Suprapubic skin (tissue), 4 donors: ENCODE measurements around the gene AP4S1. TPM values are rescaled to one million over a fixed set of nuclear protein-coding genes. Genes with fewer than 3 reads are reported as not detected.

Experiments used
- DNase-seq, 2 donors: peaks; one replicate each; pipeline ENCODE4 v3.0.0-alpha.2; 2019; ENCODE audit warnings: low spot score in 2 of 2
- H3K27ac ChIP-seq: fragments of 200-600 bp; sonication (generic); one replicate; pipeline ENCODE4 v1.5.1; 2019
- H3K27me3 ChIP-seq: fragments of 200-600 bp; sonication (generic); one replicate; pipeline ENCODE4 v1.5.1; 2019
- H3K36me3 ChIP-seq: fragments of 200-600 bp; sonication (generic); one replicate; pipeline ENCODE4 v1.5.1; 2019
- H3K4me1 ChIP-seq: fragments of 200-600 bp; sonication (generic); one replicate; pipeline ENCODE4 v1.5.1; 2019
- H3K4me3 ChIP-seq: fragments of 200-600 bp; sonication (generic); one replicate; pipeline ENCODE4 v1.5.1; 2019; ENCODE audit warnings: mild to moderate bottlenecking
- H3K9me3 ChIP-seq: fragments of 200-600 bp; sonication (generic); one replicate; pipeline ENCODE4 v1.5.1; 2019
- EP300 ChIP-seq: sonication (generic); formaldehyde crosslinking; IDR thresholded peaks from one replicate; pipeline ENCODE4 v1.6.1; 2017; ENCODE audit warnings: antibody characterized with exemption
- POLR2A ChIP-seq, 2 donors: fragments of 450-650 bp; IDR thresholded peaks; one replicate each; pipeline ENCODE4 v1.6.1; 2017; ENCODE audit warnings: antibody characterized with exemption in 2 of 2, mild to moderate bottlenecking in 2 of 2, moderate library complexity in 2 of 2
- POLR2AphosphoS5 ChIP-seq, 3 donors: sonication (generic); formaldehyde crosslinking; IDR thresholded peaks; one replicate each; pipeline ENCODE4 v1.6.1; 2017; ENCODE audit warnings: antibody characterized with exemption in 3 of 3
- WGBS: methylation state at CpG from one replicate; pipeline ENCODE4 v1.1.5; 2018; 5-methylcytosine and 5-hydroxymethylcytosine counted together
- total RNA-seq, 4 donors: library from RNA; depleted of rRNA; stranded (reverse); fragments of >200 nt; gene quantifications; one replicate each; pipeline ENCODE4 v1.1.0, GENCODE V29; 2016
- TF ChIP-seq, protein P1 (sequence below), 2 donors: fragments of 200-600 bp in 1 of 2; fragments of 450-650 bp in 1 of 2; sonication (generic) in 1 of 2; IDR thresholded peaks; one replicate each; pipeline ENCODE4 v1.5.1; 2016 to 2019; ENCODE audit warnings: antibody characterized with exemption in 2 of 2, mild to moderate bottlenecking in 1 of 2, moderate library complexity in 1 of 2

Gene AP4S1
- total RNA-seq, 4 donors from 2014 or later: 4.5 to 7.4 (median 5.2) TPM

DNA sequence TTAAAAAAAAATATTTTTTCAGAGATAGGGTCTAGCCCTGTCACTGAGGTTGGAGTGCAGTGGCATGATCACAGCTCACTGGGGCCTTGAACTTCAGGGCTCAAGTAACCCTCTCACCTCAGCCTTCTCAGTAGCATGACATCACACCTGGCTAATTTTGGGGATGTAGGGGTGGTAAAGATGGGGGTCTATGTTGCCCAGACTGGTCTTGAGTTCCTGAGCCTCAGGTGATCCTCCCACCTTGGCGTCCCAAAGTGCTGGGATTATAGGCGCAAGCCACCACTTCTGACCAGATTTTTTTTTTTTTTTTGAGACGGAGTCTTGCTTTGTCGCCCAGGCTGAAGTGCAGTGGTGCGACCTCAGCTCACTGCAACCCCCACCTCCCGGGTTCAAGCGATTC is 101.2 kb downstream of the AP4S1 start:
- TF ChIP-seq EP300 (no peak), POLR2AphosphoS5 (IDR thresholded peaks at IDR 0.05) (no peak), POLR2A (IDR thresholded peaks at IDR 0.05) (no peak)
- TF ChIP-seq, protein P1, sequence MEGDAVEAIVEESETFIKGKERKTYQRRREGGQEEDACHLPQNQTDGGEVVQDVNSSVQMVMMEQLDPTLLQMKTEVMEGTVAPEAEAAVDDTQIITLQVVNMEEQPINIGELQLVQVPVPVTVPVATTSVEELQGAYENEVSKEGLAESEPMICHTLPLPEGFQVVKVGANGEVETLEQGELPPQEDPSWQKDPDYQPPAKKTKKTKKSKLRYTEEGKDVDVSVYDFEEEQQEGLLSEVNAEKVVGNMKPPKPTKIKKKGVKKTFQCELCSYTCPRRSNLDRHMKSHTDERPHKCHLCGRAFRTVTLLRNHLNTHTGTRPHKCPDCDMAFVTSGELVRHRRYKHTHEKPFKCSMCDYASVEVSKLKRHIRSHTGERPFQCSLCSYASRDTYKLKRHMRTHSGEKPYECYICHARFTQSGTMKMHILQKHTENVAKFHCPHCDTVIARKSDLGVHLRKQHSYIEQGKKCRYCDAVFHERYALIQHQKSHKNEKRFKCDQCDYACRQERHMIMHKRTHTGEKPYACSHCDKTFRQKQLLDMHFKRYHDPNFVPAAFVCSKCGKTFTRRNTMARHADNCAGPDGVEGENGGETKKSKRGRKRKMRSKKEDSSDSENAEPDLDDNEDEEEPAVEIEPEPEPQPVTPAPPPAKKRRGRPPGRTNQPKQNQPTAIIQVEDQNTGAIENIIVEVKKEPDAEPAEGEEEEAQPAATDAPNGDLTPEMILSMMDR (IDR thresholded peaks at IDR 0.05): no peak
- H3K4me3 ChIP-seq: no peak overlapping the region
- H3K4me1 ChIP-seq: no peaks in the 10 kb centered on the region
- peaks cover 77% of the 10 kb centered on the region for H3K36me3 ChIP-seq
- H3K27me3 ChIP-seq: no peaks in the 10 kb centered on the region
- H3K27ac ChIP-seq: no peak overlapping the region
- no peak for DNase-seq
- no peaks in the 10 kb centered on the region for H3K9me3 ChIP-seq
- 96% methylated on average over 7 of the region's 7 CpGs for WGBS

DNA sequence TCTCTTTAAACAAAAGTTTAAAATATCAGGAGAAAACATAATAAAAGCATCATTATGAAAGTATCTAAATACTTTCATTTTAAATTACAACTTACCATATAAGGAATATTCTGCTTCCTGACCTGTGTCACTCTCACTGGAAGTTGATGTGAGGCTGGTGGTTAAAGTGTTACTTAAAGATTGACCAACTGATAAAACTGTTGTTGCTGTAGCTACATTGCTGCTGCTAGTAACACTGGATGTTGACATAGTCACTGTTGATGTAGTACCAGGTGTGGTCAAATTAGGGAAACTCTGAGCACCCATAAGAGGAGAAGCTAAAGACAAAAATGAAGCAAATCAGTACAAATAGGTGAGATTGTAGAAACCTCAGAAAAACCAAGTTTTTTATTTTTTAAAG is 102.2 kb downstream of the AP4S1 start:
- Histone ChIP-seq H3K9me3 (no peaks in the 10 kb centered on the region), H3K4me3 (no peak overlapping the region), H3K27me3 (no peaks in the 10 kb centered on the region), H3K27ac (no peak overlapping the region), H3K4me1 (no peaks in the 10 kb centered on the region), H3K36me3 (peaks cover 75% of the 10 kb centered on the region)
- no peak for DNase-seq
- TF ChIP-seq EP300: no peak

DNA sequence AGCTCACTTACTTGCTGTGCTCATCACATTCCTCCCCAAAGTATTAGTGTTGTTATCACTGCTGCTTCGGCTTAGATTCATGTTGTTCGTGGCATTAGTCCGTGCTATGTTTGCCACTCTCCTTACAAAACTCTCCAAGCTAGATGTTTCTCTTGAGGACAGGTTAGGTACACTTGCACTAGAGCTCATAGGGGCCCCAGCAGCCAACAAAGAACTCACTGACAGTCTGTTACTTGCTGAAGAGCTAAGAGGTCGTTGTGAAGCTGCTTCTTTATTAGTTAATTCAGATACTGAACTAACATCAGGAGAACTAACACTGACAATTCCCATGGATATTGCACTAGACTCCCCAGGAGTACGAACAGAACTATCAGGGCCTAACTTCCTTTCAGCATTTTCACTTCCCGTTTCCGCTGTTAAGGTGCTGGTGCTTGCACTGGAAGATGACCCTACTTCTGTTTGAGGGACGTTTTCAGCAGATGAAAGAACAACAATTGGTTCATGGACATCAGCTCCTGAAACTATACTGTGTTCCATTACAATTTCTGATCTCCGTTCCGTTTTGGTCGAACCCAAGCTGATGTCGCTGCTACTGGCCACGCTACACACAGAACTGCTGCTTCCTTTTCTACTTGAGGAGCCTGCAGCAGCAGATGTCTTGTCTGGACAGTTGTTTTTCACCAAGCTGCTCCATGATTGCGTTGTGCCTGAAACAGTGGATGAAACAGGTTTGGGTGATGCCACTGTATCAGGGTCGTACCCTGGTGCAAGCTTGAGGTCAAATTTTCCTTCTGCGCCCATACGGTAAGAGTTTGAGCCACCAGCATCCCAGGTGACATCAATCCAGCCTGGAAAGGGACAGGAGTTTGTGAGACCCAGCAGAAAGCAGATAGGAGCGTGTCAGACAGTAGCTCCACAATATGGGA is 103.4 kb downstream of the AP4S1 start:
- WGBS: 93% methylated on average over 18 of the region's 18 CpGs
- Histone ChIP-seq H3K27me3 (no peaks in the 10 kb centered on the region), H3K27ac (no peak overlapping the region), H3K4me3 (no peak overlapping the region), H3K9me3 (no peaks in the 10 kb centered on the region), H3K4me1 (no peaks in the 10 kb centered on the region), H3K36me3 (peaks cover 76% of the 10 kb centered on the region)
- no peak for DNase-seq
- TF ChIP-seq POLR2A (IDR thresholded peaks at IDR 0.05) (no peak), EP300 (no peak), POLR2AphosphoS5 (IDR thresholded peaks at IDR 0.05) (no peak)
- TF ChIP-seq, protein P1 (IDR thresholded peaks at IDR 0.05): no peak

DNA sequence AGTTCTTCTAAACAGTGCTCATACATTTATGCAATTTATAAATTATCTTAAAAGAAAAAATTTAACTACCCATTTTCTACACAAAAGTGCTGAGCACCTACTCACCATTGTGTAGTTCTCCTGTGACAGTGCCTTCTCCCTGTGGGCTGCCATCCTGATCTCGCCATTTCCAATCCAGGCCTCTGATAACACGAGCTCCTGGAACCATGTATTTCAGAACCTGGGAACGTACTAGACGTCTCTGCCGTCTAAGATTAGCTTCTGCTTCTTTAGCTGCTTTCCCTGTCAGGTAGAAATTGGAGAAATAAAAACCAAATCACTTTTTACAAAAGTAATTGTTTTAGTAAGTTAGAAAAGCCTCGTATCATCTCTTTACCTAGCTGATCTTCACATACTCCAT is 107.7 kb downstream of the AP4S1 start:
- no peak for DNase-seq
- H3K36me3 ChIP-seq: peaks cover 85% of the 10 kb centered on the region
- H3K27ac ChIP-seq: no peak overlapping the region
- TF ChIP-seq POLR2A (IDR thresholded peaks at IDR 0.05): no peak
- no peak for TF ChIP-seq POLR2AphosphoS5 (IDR thresholded peaks at IDR 0.05)
- TF ChIP-seq, protein P1 (IDR thresholded peaks at IDR 0.05): no peak
- no peak for TF ChIP-seq EP300
- WGBS: 94% methylated on average over 6 of the region's 6 CpGs
- H3K4me3 ChIP-seq: no peak overlapping the region
- H3K27me3 ChIP-seq: no peaks in the 10 kb centered on the region
- no peaks in the 10 kb centered on the region for H3K4me1 ChIP-seq
- H3K9me3 ChIP-seq: no peaks in the 10 kb centered on the region

DNA sequence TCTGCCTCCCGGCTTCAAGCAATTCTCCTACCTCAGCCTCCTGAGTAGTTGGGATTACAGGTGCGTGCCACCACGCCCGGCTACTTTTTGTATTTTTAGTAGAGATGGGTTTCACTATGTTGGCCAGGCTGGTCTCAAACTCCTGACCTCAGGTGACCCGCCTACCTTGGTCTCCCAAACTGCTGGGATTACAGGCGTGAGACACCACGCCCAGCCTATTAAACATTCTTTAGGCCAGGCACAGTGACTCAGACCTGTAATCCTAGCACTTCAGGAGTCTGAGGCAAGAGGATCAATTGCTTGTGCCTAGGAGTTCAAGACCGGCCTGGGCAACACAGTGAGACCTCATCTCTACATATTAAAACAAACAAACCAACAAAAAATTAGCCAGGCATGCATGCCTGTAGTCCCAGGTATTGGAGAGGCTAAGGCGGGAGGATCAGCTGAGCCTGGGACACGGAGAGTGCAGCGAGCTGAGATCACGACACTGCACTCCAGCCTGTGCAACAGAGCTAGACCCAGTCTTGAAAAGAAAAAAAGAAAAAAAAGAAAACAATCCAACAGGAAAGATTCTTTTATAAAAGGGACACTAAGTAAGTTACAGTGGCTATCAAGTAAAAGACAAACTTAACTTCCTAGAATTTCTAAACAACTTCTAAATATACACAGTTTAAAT is 111.9 kb downstream of the AP4S1 start:
- no peaks in the 10 kb centered on the region for H3K9me3 ChIP-seq
- no peaks in the 10 kb centered on the region for H3K4me1 ChIP-seq
- 94% methylated on average over 12 of the region's 12 CpGs for WGBS
- no peak overlapping the region for H3K27ac ChIP-seq
- H3K27me3 ChIP-seq: no peaks in the 10 kb centered on the region
- H3K4me3 ChIP-seq: no peak overlapping the region
- TF ChIP-seq POLR2A (IDR thresholded peaks at IDR 0.05) (no peak), POLR2AphosphoS5 (IDR thresholded peaks at IDR 0.05) (no peak), EP300 (no peak)
- TF ChIP-seq, protein P1 (IDR thresholded peaks at IDR 0.05): no peak
- H3K36me3 ChIP-seq: peaks cover 85% of the 10 kb centered on the region
- DNase-seq: no peak
